SJSA1 (cell line): ENCODE data around the gene DLGAP1. TPM values are rescaled to one million over a fixed set of nuclear protein-coding genes. Genes with fewer than 3 reads are reported as not detected.
A peak's percentile ranks its signal among the peaks of the same experiment; 100 is the strongest.

Source experiments
- DNase-seq, 2 experiments: peaks; one replicate each; pipeline ENCODE4 v3.0.0-alpha.2; 2015 to 2020; ENCODE audit warnings: low spot score in 2 of 2, low read depth in 1 of 2
- H3K27ac ChIP-seq: fragments of 250-450 bp; sonication (Bioruptor Pico); 2 replicates; pipeline ENCODE4 v1.5.1; 2020; ENCODE audit warnings: mild to moderate bottlenecking, moderate library complexity
- H3K27me3 ChIP-seq: fragments of 250-450 bp; sonication (Bioruptor Pico); replicated peaks from 2 replicates; pipeline ENCODE4 v1.5.1; 2020; ENCODE audit warnings: mild to moderate bottlenecking, moderate library complexity
- H3K36me3 ChIP-seq: fragments of 250-450 bp; sonication (Bioruptor Pico); 2 replicates; pipeline ENCODE4 v1.5.1; 2020; ENCODE audit warnings: mild to moderate bottlenecking
- H3K4me1 ChIP-seq: fragments of 250-450 bp; sonication (Bioruptor Pico); replicated peaks from 2 replicates; pipeline ENCODE4 v1.6.1; 2021; ENCODE audit warnings: mild to moderate bottlenecking
- H3K4me3 ChIP-seq: fragments of 250-450 bp; sonication (Bioruptor Pico); 2 replicates; pipeline ENCODE4 v1.5.1; 2020; ENCODE audit warnings: mild to moderate bottlenecking
- H3K9me3 ChIP-seq: fragments of 250-450 bp; sonication (Bioruptor Pico); replicated peaks from 2 replicates; pipeline ENCODE4 v1.5.1; 2020; ENCODE audit warnings: mild to moderate bottlenecking
- total RNA-seq: library from RNA; depleted of rRNA; stranded (reverse); fragments of >200 nt; shearing (Covaris generic); gene quantifications from 2 replicates; pipeline ENCODE4 v1.2.3, GENCODE V29; 2014

Gene DLGAP1
- total RNA-seq, 1 experiment from 2014 or later, result not detected

DNA sequence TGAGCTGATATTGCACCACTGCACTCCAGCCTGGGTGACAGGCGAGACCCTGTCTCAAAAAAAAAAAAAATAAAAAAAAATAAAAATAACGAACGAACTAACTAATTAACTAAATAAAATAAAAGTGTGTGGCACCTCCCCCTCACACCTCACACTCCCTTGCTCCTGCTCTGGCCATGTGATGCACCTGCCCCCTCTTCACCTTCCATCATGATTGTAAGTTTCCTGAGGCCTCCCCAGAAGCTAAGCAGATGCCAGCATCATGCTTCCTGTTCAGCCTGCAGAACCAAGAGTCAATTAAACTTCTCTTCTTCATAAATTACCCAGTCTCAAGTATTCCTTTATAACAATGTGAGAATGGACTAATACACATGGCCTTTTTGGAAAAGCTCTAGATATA is 773.0 kb downstream of the DLGAP1 start:
- Histone ChIP-seq H3K27ac (no peak overlapping the region), H3K9me3 (no peaks in the 10 kb centered on the region), H3K27me3 (no peaks in the 10 kb centered on the region; the same call in 1 of the 2 replicates), H3K4me1 (no peaks in the 10 kb centered on the region), H3K4me3 (no peak overlapping the region), H3K36me3 (no peaks in the 10 kb centered on the region)
- DNase-seq, result no peak

DNA sequence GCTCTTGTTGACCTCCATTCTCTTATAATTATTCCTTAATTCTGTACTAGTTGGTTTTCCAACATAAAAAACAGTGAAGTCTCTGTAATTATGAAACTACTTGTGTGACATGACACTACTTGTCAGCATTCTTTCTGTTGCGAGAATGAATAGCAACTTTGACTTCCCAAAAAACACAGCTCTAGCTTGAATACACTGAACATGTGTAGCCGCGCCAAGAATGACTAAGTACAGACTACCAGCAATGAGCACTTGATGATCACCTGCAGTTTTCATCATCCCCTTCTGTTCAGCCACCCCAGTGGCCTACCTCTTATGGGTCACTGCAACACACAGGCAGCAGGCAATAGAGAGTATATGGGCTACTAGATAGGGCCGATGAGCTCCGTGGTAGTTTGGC is 775.9 kb downstream of the DLGAP1 start:
- no peaks in the 10 kb centered on the region; the same call in 1 of the 2 replicates for H3K27me3 ChIP-seq
- no peak overlapping the region for H3K4me3 ChIP-seq
- no peak overlapping the region for H3K27ac ChIP-seq
- H3K9me3 ChIP-seq, result no peaks in the 10 kb centered on the region
- peaks cover 6% of the 10 kb centered on the region for H3K4me1 ChIP-seq
- no peaks in the 10 kb centered on the region for H3K36me3 ChIP-seq
- no peak for DNase-seq

DNA sequence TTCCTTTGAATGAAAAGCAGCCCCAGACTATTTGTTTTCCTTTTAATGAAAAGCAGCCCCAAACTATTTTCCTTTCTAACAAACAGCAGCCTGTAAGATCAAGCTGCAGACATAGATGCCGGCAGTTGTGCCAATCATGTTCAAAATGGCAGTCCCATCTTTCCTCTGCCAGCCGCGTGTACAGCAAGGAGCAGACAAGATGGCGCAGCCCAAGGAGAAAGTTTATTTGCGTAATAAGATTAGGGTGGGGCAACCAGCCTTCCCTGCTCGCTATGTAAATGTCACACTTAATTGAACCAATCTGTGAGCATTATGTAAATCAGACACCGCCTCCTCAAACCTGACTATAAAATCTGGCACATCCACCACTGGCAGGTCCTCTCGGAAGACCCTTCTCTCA is 779.1 kb downstream of the DLGAP1 start:
- H3K9me3 ChIP-seq, result no peaks in the 10 kb centered on the region
- H3K4me3 ChIP-seq, result no peak overlapping the region

DNA sequence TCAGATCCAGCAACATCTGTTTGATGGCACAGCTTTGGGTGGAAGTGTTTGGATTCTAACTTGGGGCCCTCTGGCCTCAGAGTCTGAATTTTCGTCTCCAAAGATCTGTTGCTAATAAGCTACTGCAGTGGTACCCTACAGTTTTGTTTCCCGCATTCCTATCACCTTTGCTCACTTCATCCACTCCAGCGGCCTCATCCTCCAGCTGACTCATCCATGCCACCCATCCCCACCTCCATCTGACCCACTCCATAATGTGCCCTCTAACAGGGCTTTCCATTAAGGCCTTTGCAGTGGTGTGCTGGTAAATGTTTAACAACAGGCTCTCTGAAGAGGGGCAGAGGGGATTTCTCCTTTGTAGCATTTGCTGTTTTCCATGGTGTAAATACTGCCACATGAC is 779.7 kb downstream of the DLGAP1 start:
- Histone ChIP-seq H3K27ac (no peak overlapping the region), H3K4me1 (peaks cover 6% of the 10 kb centered on the region), H3K27me3 (no peaks in the 10 kb centered on the region; the same call in 1 of the 2 replicates), H3K36me3 (no peaks in the 10 kb centered on the region), H3K4me3 (no peak overlapping the region), H3K9me3 (no peaks in the 10 kb centered on the region)
- no peak for DNase-seq

More for the DNA sequence above, 779.1 kb downstream of the DLGAP1 start:
- H3K4me1 ChIP-seq, result peaks cover 6% of the 10 kb centered on the region
- H3K27me3 ChIP-seq, result no peaks in the 10 kb centered on the region; the same call in 1 of the 2 replicates
- H3K36me3 ChIP-seq, result no peaks in the 10 kb centered on the region
- DNase-seq, result no peak
- no peak overlapping the region for H3K27ac ChIP-seq

DNA sequence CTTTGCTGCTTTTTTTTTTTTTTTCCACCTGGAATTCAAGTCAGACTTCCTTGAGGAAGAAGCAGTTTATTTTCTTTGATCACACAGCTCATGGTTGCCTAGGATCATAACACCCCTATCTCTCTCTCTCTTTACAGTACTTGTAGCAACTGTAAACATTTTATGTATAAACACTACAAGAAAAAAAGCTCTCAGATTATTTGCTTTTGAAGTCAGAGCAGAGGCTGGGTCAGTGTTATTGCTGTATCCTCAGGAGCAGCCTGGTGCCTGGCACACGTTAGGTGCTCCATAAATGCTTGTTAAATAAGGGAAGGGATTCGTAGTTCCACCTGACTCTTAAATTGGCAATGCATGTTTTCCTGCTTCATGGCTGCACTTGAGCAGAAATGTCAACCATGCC is 783.9 kb downstream of the DLGAP1 start:
- H3K27me3 ChIP-seq, result no peaks in the 10 kb centered on the region
- H3K9me3 ChIP-seq, result no peaks in the 10 kb centered on the region
- H3K4me3 ChIP-seq, result no peak overlapping the region
- no peaks in the 10 kb centered on the region for H3K36me3 ChIP-seq
- peaks cover 6% of the 10 kb centered on the region for H3K4me1 ChIP-seq
- H3K27ac ChIP-seq, result no peak overlapping the region
- no peak for DNase-seq

DNA sequence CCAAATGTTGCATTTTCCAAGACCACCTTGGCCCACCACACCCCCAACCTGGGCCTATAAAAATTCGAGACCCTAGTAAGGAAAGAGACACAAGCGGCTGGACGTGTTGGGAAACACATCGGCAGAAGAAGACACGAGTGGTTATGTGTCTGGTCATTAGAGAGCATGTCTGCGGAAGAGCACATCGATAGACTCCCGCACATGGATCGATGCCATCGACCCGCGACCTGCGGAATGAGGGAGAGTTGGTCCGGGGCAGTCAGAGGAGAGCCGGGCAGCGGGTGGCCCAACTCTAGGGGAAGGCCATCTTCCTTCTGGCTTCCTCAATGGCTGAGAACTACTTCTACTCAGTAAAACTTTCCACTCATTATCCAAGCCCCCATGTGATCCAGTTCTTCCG is 785.7 kb downstream of the DLGAP1 start:
- H3K4me1 ChIP-seq, result peaks cover 16% of the 10 kb centered on the region
- H3K36me3 ChIP-seq, result no peaks in the 10 kb centered on the region
- no peaks in the 10 kb centered on the region for H3K27me3 ChIP-seq
- no peaks in the 10 kb centered on the region for H3K9me3 ChIP-seq
- no peak for DNase-seq
- H3K4me3 ChIP-seq, result no peak overlapping the region
- no peak overlapping the region for H3K27ac ChIP-seq

DNA sequence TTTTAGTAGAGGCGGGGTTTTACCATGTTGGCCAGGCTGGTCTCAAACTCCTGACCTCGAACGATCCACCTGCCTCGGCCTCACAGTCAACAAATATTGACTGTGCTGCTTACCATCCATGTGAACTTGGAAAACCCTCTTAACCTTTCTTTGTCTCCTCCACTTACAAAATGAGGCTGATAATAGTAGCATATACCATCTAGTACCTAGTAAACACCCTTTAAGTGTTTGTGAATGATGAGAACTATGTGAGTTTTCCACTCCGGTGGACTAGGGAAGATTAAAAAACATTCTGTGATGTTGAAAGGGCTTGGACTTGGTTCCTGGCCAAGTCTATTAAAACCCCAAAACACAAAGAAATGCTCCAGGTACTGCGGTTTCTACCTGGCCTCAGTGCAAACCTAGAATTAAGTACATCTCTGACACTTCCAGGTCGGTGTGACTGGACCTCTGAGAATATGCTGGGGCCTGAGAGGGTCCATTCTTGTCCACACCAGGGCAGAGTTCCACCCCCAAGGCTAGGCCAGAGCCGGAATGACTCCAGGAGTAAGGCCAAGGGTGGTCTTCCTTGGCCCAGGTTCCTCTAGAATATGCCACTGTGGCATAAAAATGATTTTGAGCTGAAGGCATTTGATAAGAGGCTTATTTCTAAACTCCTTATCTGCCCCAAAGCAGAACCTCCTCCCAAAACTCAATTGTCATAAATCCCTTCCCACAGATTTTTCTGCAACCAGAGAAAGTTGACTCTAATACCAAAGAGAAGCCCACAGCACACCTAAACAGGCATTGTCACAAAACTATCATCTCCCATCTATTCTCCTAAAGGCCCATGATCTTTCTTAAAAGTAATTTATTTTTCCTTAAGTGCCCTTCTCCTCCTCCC is 787.6 kb downstream of the DLGAP1 start:
- Histone ChIP-seq H3K4me3 (no peak overlapping the region), H3K4me1 (peaks cover 16% of the 10 kb centered on the region), H3K36me3 (no peaks in the 10 kb centered on the region), H3K9me3 (no peaks in the 10 kb centered on the region), H3K27me3 (no peaks in the 10 kb centered on the region), H3K27ac (no peak overlapping the region)
- no peak for DNase-seq

DNA sequence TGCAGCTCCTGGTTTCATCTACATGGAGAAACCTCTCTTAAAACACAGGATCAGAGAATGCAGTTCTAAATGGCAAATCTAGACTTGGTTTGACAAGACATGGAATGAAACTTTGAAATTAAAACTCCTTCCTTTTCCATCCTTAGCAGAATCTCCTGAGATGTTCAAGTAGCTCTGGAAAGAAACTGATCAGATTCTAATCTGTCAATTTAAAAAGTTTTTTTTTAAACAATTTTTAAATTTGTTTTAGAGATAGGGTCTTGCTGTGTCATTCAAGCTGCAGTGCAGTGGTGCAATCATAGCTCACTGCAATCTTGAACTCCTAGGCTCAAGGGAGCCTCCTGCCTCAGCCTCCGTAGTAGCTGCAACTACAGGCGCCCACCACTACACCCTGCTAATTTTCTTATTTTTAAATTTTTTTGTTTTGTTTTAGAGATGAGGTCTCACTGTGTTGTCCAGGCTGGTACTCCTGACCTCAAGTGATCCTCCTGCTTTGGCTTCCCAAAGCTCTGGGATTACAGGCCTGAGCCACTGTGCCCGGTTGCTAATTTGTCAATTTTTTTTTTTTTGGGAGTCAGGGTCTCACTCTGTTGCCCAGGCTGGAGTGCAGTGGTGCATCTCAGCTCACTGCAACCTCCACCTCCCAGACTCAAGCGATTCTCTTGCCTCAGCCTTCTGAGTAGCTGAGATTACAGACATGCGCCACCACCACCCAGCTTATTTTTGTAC is 788.4 kb downstream of the DLGAP1 start:
- Histone ChIP-seq H3K27ac (no peak overlapping the region), H3K4me1 (peaks cover 16% of the 10 kb centered on the region), H3K27me3 (no peaks in the 10 kb centered on the region), H3K36me3 (no peaks in the 10 kb centered on the region), H3K9me3 (no peaks in the 10 kb centered on the region), H3K4me3 (no peak overlapping the region)
- DNase-seq, result no peak

DNA sequence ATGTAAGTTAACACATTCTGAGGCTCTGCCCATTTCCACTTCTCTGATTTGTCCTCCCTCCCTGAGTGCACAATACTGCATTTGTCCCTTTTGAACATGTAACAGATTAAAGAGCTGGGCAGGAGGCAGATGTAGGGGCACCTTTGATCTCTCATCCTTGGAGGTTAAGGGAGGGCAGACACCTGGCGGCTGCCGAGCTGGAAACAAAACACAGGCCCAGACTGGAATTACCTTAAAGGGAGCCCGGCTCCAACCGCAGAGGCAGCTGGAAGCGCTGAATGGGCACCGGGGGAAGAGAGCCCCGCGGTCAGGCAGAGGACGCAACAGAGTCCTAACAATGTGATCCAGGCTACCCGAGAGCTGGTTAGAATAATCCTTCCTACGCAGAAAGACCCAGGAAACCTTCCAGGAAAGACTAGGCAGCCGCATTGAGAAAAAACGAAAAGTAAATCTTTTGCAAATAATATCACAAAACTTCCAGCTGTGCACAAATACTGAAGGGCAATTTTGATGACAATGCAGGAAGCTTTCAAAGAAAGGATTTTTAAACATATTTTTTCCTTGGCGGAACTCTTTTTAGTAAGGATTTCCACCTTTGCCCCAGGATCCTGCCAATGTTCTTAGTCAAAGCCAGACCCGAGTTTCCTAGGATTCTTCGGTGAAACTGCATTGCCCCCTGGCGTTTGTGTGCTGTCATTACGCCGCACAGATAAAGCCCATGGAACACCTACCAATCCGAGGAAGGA is 789.2 kb downstream of the DLGAP1 start:
- H3K4me1 ChIP-seq, result peaks cover 16% of the 10 kb centered on the region
- H3K9me3 ChIP-seq, result no peaks in the 10 kb centered on the region
- H3K27me3 ChIP-seq, result no peaks in the 10 kb centered on the region
- no peak overlapping the region for H3K4me3 ChIP-seq
- DNase-seq, result peak; percentile 74 to 76
- H3K27ac ChIP-seq, result peak overlapping the region; percentile 16; the same call in 1 of the 2 replicates
- H3K36me3 ChIP-seq, result no peaks in the 10 kb centered on the region

DNA sequence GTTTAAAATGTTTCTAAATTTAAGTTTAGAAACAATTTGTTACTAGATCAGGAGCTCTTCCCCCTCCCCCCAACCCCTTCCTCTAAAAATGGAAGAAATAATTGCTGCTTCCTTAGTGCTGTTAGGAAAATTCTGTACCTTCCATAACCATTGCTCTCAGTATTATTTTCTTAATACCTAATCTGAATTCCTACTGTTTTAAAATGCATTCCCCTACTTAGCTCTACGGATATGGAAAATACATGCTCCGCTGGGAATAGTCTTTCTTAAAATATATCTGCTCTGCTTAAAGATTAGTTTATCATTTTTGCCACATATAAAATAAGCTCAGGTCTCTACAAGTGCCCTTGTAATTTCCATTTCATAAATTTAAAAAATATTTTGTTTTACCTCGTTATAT is 789.9 kb downstream of the DLGAP1 start:
- Histone ChIP-seq H3K27ac (no peak overlapping the region), H3K27me3 (no peaks in the 10 kb centered on the region), H3K36me3 (no peaks in the 10 kb centered on the region), H3K4me3 (no peak overlapping the region), H3K4me1 (peaks cover 16% of the 10 kb centered on the region), H3K9me3 (no peaks in the 10 kb centered on the region)
- no peak for DNase-seq

DNA sequence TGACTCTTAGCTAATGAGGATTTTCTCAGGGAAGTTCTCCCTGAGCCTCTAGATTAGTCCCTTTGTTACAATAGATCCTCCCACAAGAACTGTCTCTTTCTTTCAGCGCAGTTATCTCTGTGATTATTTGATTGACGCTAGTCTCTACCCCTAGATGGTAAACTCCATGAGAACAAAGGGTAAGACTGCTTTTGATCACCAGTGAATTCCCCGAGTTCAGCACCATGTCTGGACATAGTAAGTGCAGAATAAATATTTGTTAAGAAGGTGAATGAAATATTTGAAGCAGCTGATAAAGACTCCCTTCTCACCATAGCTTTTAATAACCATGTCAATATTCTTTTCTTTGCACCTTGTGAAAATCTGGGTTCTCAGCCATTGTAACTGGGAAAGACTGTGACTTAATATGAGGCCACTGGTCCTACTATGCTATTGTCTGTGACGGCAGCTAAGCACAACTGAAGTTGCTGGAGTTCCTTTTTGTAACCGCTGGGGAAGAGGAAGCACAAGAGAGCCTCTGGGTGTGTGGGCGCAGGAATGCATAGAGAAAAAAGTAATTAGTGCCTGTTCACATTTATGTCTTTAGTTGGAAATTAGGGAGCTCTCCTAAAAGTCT is 790.4 kb downstream of the DLGAP1 start:
- Histone ChIP-seq H3K9me3 (no peaks in the 10 kb centered on the region), H3K27me3 (no peaks in the 10 kb centered on the region), H3K36me3 (no peaks in the 10 kb centered on the region), H3K4me1 (peaks cover 16% of the 10 kb centered on the region), H3K27ac (no peak overlapping the region), H3K4me3 (no peak overlapping the region)
- DNase-seq, result peak in 1 of 2 experiments; percentile 33

DNA sequence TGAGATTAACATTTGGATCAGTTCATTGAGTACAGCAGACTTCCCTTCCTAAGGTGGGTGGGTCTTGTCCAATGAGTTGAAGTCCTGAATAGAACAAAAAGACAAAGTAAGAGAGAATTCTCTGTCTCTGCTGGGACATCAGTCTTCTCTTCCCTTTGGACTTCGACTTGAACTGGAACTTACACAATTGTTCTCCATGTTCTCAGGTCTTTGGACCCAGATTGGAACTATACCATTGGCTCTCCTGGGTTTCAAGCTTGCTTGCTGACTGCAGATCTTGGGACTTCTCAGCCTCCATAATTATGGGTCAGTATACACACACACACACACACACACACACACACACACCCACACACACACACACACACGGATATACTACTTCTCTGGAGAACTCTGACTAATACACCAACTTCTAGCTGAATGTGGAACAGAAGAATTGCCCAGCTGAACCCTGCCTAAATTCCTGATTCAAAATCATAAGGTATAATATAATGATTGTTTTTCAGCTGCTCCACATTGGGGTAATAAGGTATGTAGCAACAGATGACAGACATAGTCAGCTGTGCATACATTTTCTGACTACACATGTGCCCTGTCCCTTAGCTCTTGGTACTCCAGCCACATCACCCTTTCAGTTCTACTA is 791.1 kb downstream of the DLGAP1 start:
- peaks cover 16% of the 10 kb centered on the region for H3K4me1 ChIP-seq
- DNase-seq, result no peak
- no peaks in the 10 kb centered on the region for H3K36me3 ChIP-seq
- no peak overlapping the region for H3K4me3 ChIP-seq
- H3K27me3 ChIP-seq, result no peaks in the 10 kb centered on the region
- no peaks in the 10 kb centered on the region for H3K9me3 ChIP-seq
- H3K27ac ChIP-seq, result no peak overlapping the region

DNA sequence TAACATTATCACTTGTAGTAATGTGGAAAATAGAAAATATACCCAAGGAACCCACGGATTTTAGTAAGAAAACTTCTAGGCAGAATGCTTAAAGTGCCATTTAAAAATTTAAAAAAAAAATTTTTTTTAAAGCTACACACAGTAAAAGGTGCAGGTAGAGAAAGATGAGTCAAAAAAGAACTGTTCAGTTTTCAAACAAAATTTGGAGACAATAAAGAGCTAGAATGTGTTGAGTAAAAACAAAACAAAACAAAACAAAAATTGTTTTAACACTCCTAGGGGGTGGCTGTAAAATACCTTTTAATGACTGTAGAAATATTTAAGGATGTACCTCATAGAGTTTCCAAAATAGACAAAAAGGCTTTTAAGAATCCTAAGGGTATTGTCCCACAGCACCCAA is 793.1 kb downstream of the DLGAP1 start:
- peaks cover 16% of the 10 kb centered on the region for H3K4me1 ChIP-seq
- no peaks in the 10 kb centered on the region for H3K36me3 ChIP-seq
- DNase-seq, result no peak
- H3K9me3 ChIP-seq, result no peaks in the 10 kb centered on the region
- H3K27ac ChIP-seq, result no peak overlapping the region
- no peak overlapping the region for H3K4me3 ChIP-seq
- H3K27me3 ChIP-seq, result no peaks in the 10 kb centered on the region
